DOHH2 (cell line): Measurements from ENCODE around the gene CA5A.

Source experiments
- EZH2phosphoT487 ChIP-seq: fragments of 200-600 bp; sonication (generic); IDR thresholded peaks from 2 replicates; pipeline ENCODE4 v1.6.1; 2017; ENCODE audit warnings: borderline replicate concordance, mild to moderate bottlenecking, antibody characterized with exemption, low read length, moderate library complexity, mixed read lengths
- TF ChIP-seq, protein P1 (sequence below): fragments of 200-600 bp; sonication (generic); IDR thresholded peaks from one replicate; pipeline ENCODE4 v1.5.1; 2014; ENCODE audit warnings: antibody characterized with exemption, mild to moderate bottlenecking, low read depth, low read length; ENCODE audit not compliant: poor library complexity, severe bottlenecking

- TF ChIP-seq, protein P1, sequence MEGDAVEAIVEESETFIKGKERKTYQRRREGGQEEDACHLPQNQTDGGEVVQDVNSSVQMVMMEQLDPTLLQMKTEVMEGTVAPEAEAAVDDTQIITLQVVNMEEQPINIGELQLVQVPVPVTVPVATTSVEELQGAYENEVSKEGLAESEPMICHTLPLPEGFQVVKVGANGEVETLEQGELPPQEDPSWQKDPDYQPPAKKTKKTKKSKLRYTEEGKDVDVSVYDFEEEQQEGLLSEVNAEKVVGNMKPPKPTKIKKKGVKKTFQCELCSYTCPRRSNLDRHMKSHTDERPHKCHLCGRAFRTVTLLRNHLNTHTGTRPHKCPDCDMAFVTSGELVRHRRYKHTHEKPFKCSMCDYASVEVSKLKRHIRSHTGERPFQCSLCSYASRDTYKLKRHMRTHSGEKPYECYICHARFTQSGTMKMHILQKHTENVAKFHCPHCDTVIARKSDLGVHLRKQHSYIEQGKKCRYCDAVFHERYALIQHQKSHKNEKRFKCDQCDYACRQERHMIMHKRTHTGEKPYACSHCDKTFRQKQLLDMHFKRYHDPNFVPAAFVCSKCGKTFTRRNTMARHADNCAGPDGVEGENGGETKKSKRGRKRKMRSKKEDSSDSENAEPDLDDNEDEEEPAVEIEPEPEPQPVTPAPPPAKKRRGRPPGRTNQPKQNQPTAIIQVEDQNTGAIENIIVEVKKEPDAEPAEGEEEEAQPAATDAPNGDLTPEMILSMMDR = no peak
- TF ChIP-seq EZH2phosphoT487 = no peak
Observed at GRCh38 chr16:87955302-87956097, 19.2 kb upstream of the CA5A start.
